MCF 10A (cell line): ENCODE results near the gene SLX4IP. TPM values are rescaled to one million over a fixed set of nuclear protein-coding genes. Genes with fewer than 3 reads are reported as not detected.

ENCODE experiments used
- BruUV-seq: library from RNA; stranded (reverse); fragments of 400-500 nt; replicated peaks from 2 replicates; lab custom pipeline; 2021; lab: Mats Ljungman, UMichigan
- CTCF ChIA-PET: fragments of 300-600 bp; sonication (Branson Sonifier 250); formaldehyde crosslinking; extraction: SDS; loops from one replicate; lab custom pipeline; 2021; ENCODE audit warnings: antibody characterized with exemption, inconsistent platforms; lab: Yijun Ruan, JAX
- POLR2A ChIA-PET: fragments of 300-600, 350-650 bp; sonication (Branson Sonifier 250); formaldehyde crosslinking; extraction: SDS; loops from one replicate; lab custom pipeline; 2020; ENCODE audit warnings: antibody characterized with exemption, inconsistent platforms; lab: Yijun Ruan, JAX
- DNase-seq: peaks from one replicate; pipeline ENCODE4 v3.0.0-alpha.2; 2018; ENCODE audit not compliant: unreplicated experiment
- H3K27ac Mint-ChIP-seq: one replicate; pipeline ENCODE4 v1.8.0; 2022; ENCODE audit warnings: mild to moderate bottlenecking, low read depth, mixed read lengths; ENCODE audit not compliant: unreplicated experiment
- H3K27me3 Mint-ChIP-seq: one replicate; pipeline ENCODE4 v1.8.0; 2022; ENCODE audit warnings: mixed read lengths; ENCODE audit not compliant: insufficient read depth, unreplicated experiment
- H3K36me3 Mint-ChIP-seq: one replicate; pipeline ENCODE4 v1.8.0; 2022; ENCODE audit warnings: mild to moderate bottlenecking, moderate library complexity, mixed read lengths; ENCODE audit not compliant: insufficient read depth, unreplicated experiment
- H3K4me1 Mint-ChIP-seq: one replicate; pipeline ENCODE4 v1.8.0; 2022; ENCODE audit warnings: mixed read lengths; ENCODE audit not compliant: insufficient read depth, unreplicated experiment
- H3K4me3 Mint-ChIP-seq: one replicate; pipeline ENCODE4 v1.8.0; 2022; ENCODE audit warnings: mild to moderate bottlenecking, moderate library complexity, mixed read lengths; ENCODE audit not compliant: unreplicated experiment
- H3K9me3 Mint-ChIP-seq: one replicate; pipeline ENCODE4 v1.8.0; 2022; ENCODE audit warnings: mixed read lengths; ENCODE audit not compliant: unreplicated experiment
- intact Hi-C: fragments of 100-400 bp; cut with micrococcal nuclease; formaldehyde crosslinking; loops from 2 replicates; pipeline ENCODE4 v1.14.1; 2022
- total RNA-seq: library from RNA; stranded (reverse); gene quantifications from 2 replicates; pipeline ENCODE4 v1.2.3, GENCODE V29; 2022
- TF ChIP-seq, protein P1 (sequence below): fragments of 200-600 bp; IDR thresholded peaks from one replicate; pipeline ENCODE4 v1.8.0; 2022; ENCODE audit warnings: antibody characterized with exemption, mild to moderate bottlenecking; ENCODE audit not compliant: unreplicated experiment

Gene SLX4IP
- total RNA-seq, 1 experiment from 2014 or later: 11.2 TPM

DNA sequence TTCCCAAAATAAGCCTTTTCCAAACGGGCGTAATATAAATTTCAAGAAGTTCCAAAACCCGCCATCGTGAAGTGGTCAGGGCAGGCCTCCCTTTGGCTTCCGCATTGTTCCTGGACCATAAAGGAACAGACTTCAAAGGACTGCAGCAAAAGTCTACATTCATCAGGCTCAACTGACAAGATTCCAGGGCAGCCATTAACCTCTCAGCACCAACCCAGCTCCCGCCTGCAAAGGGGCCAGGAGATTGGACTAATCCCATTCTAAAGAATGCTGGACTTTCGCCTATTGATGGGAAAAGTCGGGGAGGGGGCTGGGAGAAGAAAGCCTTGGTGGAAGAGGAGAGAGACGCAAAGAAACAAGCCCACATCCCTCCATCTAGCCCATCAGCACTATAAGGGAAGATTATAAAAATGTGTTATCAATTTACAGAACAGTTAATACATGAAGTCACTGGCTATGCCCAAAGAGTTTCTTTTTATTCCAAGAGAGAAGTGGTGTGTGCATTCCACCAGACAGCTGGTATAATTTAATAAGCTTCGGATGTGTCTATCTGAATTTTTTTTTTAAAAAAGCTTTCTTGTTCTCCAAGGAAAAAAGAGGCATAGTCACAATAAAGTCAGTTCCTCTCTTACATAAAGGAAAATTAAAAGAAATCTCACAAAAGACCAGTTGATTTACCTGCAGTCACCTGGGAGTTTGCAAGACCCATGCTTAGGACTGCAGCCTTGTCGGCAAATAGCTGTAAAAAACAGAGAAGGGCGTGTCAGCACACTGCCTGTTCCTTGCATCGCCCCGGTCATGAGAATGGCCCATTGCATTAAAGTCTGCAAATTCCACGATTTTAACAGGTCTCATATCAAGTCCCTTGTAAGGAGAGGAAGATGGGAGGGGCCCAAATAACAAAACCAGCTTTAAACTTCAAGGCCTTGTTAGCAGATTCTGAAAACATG is 220.9 kb downstream of the SLX4IP start:
- Mint-ChIP-seq H3K27me3 (no peaks in the 10 kb centered on the region), H3K4me3 (no peak overlapping the region), H3K36me3 (peaks cover 88% of the 10 kb centered on the region), H3K4me1 (peaks cover 29% of the 10 kb centered on the region), H3K27ac (no peak overlapping the region), H3K9me3 (no peaks in the 10 kb centered on the region)
- BruUV-seq: no TSS peak
- intact Hi-C loops: no loop called here
- TF ChIP-seq, protein P1, sequence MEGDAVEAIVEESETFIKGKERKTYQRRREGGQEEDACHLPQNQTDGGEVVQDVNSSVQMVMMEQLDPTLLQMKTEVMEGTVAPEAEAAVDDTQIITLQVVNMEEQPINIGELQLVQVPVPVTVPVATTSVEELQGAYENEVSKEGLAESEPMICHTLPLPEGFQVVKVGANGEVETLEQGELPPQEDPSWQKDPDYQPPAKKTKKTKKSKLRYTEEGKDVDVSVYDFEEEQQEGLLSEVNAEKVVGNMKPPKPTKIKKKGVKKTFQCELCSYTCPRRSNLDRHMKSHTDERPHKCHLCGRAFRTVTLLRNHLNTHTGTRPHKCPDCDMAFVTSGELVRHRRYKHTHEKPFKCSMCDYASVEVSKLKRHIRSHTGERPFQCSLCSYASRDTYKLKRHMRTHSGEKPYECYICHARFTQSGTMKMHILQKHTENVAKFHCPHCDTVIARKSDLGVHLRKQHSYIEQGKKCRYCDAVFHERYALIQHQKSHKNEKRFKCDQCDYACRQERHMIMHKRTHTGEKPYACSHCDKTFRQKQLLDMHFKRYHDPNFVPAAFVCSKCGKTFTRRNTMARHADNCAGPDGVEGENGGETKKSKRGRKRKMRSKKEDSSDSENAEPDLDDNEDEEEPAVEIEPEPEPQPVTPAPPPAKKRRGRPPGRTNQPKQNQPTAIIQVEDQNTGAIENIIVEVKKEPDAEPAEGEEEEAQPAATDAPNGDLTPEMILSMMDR: no peak
- CTCF ChIA-PET: interaction anchor here (0.6 to 3.3 kb wide), 8 partner anchors 11 to 103 kb away, joined by 3 to 12 read pairs (median 4); partner anchors contain the start of gene JAG1
- DNase-seq: no peak
- POLR2A ChIA-PET: interaction anchor here (0.6 to 2.0 kb wide), 7 partner anchors 9 to 28 kb away, joined by 3 to 6 read pairs (median 5); no protein-coding TSS in a partner anchor

DNA sequence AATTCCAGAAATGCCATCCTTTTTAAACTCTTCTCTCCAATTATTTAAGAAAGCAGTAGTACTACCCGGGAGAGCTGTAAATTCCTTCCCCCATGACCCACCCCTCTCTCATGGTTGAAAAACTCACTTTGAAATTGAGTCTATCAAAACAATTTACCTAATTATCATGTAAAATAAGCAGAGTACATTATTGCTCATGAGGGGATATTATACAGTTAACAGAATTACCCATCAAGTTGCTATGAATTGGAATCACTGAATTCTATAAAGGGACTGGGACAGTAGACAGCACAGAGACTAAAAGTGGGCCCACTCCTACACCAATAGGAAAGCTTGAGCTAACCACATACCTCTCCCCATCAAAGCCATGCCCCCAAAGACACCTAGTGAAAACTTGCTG is 222.3 kb downstream of the SLX4IP start:
- no peaks in the 10 kb centered on the region for H3K9me3 Mint-ChIP-seq
- H3K27me3 Mint-ChIP-seq: no peaks in the 10 kb centered on the region
- H3K4me1 Mint-ChIP-seq: peaks cover 33% of the 10 kb centered on the region
- ChIA-PET POLR2A (interaction anchor here (0.8 to 1.7 kb wide), 4 partner anchors 10 to 223 kb away, joined by 3 to 5 read pairs (median 4); partner anchors contain the start of gene MKKS), CTCF (interaction anchor here (1.3 to 3.3 kb wide), 5 partner anchors 10 to 121 kb away, joined by 4 to 12 read pairs (median 7); no protein-coding TSS in a partner anchor)
- intact Hi-C loops: no loop called here
- BruUV-seq: no TSS peak
- H3K4me3 Mint-ChIP-seq: no peak overlapping the region
- H3K36me3 Mint-ChIP-seq: peaks cover 86% of the 10 kb centered on the region
- TF ChIP-seq, protein P1: no peak
- no peak overlapping the region for H3K27ac Mint-ChIP-seq
- DNase-seq: no peak

DNA sequence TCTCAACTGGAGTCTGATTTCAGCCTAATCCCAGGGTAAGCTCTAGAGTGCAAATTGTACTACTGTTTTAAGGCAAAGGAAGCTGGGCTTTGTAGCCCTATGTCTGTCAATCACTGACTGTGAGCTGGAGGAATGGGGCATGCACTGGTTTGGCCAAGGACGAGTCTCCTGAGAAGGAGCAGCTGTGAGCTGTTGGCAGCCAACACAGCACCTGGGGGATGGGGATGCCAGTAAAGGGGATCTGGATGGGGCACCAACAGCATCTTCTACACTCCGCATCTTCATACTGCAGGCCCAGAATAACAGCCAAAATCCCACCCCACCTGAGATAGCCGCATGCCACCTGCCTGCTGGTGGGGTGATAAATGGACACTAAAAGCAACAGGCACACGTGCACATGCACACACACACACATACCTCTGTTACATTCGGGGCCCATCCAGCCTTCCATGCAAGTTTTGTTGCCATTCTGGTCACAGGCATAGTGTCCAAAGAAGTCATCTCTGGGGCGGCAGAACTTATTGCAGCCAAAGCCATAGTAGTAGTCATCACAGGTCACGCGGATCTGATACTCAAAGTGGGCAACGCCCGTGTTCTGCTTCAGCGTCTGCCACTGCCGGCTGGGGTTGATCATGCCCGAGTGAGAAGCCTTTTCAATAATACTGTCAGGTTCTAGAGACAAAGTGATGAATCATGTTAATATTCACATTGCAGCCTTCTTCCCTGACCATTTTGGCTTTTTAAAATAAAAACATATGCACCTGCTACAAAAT is 223.1 kb downstream of the SLX4IP start:
- Mint-ChIP-seq H3K9me3 (no peaks in the 10 kb centered on the region), H3K4me1 (peaks cover 33% of the 10 kb centered on the region), H3K27me3 (no peaks in the 10 kb centered on the region), H3K4me3 (no peak overlapping the region), H3K27ac (no peak overlapping the region), H3K36me3 (peaks cover 88% of the 10 kb centered on the region)
- no peak for DNase-seq
- ChIA-PET POLR2A (interaction anchor here (0.6 to 2.8 kb wide), 6 partner anchors 13 to 224 kb away, joined by 3 to 12 read pairs (median 4); partner anchors contain the start of gene MKKS), CTCF (interaction anchor here (1.4 to 3.1 kb wide), 3 partner anchors 13 to 121 kb away, joined by 5 to 18 read pairs (median 8); no protein-coding TSS in a partner anchor)
- intact Hi-C loops: no loop called here
- no TSS peak for BruUV-seq
- TF ChIP-seq, protein P1: no peak
